Suppressor macrophage treated with lipopolysaccharide for 1 hour (primary cell): ENCODE results near the gene DFFA.
"Not testable (repeated sequence)": the region's sequence is repeated elsewhere in the genome, so short reads cannot be mapped to it uniquely, and the experiment has no call there.

Experiments
- DNase-seq, 3 donors: peaks; one replicate each; pipeline ENCODE4 v3.0.0-alpha.2; 2020 to 2022

The DFFA gene

DNA sequence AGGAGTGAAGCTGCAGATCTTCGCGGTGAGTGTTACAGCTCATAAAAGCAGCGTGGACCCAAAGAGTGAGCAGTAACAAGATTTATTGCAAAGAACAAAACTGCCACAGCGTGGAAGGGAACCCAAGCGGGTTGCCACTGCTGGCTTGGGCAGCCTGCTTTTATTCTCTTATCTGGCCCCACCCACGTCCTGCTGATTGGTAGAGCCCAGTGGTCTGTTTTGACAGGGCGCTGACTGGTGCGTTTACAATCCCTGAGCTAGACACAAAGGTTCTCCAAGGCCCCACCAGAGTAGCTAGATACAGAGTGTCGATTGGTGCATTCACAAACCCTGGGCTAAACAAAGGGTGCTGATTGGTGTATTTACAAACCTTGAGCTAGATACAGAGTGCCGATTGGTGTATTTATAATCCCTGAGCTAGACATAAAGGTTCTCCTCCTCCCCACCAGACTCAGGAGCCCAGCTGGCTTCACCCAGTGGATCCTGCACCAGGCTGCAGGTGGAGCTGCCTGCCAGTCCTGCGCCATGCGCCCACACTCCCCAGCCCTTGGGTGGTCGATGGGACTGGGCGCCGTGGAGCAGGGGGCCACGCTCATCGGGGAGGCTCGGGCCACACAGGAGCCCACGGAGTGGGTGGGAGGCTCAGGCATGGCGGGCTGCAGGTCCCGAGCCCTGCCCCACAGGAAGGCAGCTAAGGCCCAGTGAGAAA, 46.3 kb downstream of the DFFA start:
- not testable (repeated sequence) for DNase-seq

DNA sequence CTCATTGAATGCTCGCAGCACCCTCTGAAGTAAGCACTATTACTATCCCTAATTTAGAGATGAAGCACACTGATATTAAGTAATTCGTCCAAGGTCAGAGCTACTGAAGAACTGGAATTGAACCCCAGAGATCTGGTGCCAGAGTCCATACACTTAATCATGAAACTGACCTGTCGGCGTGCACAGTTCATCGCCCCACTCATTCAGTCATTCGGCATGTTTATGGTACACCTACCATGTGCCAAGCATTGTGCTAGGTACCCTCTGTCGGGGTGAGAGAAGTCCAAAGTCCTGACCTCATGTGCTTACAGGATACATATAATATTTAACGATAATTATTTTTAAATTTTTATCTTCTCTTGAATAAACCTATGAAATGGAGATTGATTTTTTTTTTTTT, 47.7 kb downstream of the DFFA start:
- no peak for DNase-seq

DNA sequence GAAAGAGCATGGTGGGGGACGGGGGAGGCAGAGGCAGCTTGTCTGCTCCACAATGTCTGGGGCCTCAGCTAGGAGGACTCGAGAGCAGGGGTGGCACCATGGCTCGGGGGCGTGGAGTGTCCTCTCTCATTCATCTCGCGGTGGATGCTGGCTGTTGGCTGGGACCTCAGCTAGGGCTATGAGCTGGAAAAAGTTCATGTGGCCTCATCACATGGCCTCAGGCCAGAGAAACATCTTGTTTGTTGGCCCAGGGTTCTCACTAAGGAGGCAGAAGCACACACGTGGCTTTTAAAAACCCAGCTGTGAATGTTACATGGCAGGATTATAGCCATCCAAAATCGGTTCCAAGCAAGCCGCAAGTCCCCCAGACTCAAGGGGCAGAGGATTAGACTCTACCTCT, 48.3 kb downstream of the DFFA start:
- DNase-seq: no peak

DNA sequence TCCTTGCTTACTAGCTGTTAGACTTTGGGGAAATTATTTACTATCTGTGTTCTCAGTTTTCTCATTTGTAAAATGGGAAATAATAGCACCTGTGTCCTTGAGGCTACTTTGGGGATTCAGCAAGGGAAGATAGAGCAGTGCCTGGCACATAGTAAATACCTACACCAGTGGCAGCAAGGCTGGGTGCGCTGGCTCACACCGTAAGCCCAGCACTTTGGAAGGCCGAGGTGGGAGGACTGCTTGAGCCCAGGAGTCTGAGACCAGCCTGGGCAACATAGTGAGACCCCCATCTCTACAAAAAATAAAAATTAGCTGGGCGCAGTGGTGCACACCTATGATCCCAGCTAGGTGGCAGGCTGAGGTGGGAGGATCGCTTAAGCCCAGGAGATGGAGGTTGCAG, 50.7 kb downstream of the DFFA start:
- DNase-seq: no peak

DNA sequence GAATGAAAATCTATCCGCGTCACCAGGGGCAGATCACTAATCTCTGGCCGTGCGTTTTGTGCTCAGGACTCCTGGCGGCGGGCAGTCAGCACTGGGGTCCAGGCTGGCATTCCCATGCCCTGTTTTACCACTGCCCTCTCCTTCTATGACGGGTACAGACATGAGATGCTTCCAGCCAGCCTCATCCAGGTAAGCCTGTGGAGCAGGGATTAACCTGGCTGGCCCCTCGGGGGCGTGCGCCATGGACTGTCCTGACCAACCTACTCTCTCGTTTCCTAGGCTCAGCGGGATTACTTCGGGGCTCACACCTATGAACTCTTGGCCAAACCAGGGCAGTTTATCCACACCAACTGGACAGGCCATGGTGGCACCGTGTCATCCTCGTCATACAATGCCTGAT, 53.0 kb downstream of the DFFA start:
- DNase-seq: no peak

DNA sequence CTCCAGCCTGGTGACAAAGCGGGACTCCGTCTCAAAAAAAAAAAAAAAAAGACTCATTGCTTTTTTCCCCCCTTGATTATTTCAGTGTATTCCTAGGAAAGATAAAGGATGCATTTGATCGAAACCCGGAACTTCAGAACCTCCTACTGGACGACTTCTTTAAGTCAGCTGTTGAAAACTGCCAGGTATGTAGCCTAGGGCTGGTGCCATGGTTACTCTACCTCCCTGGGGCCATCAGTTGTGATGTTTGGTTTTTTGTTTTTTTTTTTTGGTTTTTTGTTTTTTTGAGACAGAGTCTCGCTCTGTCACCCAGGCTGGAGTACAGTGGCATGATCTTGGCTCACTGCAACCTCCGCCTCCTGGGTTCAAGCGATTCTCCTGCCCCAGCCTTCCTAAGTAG, 53.6 kb downstream of the DFFA start:
- DNase-seq: not testable (repeated sequence)

DNA sequence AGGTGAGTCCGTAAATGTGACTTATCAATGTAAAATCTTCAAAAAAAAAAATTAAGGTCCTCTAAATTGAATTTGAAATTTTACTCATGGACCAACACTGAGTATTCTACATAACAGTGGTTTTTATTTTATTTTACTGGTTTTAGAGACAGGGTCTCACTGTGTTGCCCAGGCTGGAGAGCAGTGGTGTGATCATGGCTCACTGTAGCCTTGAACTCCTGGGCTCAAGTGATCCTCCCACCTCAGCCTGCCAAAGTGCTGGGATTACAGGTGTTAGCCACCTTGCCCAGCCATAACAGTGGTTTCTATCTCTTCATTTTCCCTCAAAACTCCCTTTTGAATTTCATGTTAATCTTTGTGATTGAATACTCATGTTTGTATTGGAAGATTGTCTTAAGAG, 56.4 kb downstream of the DFFA start:
- DNase-seq: not testable (repeated sequence)

DNA sequence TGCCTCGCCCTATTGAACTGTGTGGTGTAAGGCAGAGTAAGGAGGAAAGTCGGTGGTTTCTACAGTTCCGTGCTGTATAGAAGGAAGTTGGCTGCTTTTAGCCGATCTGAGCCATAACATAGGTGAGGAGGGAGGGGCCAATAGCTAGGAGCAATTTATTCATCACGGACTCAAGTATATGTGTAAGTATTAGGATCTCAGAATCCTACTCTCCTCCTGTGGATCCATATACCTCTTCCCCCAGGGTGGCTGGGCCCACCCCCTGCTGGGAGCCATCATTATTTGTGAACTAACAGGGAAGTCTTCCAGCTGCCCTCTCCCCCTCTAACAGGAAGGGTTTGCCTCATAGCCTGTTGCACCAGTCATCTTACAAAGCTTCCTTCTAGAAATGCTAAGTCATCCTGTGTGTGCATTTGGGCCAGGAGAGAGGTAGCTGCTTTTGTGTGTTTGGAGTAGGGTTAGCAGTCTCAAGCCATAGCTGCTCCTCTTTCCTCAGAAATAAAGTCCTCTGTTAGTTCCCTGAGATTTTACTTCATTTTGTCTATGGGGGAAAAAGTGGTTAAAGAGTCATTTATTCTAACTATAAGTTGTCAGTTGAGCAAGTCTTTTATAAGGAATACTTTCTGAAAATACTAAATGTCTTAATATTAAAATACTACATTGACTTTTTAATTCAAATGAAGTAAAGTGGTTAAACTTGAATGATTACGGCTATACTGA, 57.0 kb downstream of the DFFA start:
- DNase-seq: peak; percentile 90 to 96 (median 91)

DNA sequence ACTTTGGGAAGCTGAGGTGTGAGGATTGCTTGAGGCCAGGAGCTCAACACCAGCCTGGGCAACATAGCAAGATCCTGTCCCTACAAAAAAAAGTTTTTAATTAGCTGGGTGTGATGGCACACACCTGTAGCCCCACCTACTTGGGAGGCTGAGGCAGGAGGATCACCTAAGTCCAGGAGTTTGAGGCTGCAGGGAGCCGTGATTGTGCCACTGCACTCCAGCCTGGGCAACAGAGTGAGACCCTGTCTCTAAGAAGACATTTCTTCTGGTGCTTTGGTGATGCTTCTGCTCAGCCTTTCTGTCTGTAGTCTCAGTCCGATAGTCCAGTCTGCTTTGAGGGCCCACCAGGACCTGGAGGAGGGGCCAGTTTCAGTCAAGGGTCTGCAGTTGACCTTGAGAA, 65.1 kb downstream of the DFFA start:
- DNase-seq: no peak
